Measurements from ENCODE around the gene CDHR3. TPM values are rescaled to one million over a fixed set of nuclear protein-coding genes. Genes with fewer than 3 reads are reported as not detected.

Gene CDHR3
- total and polyA plus RNA-seq, 9 donors: 6.4 to 22.5 (median 8.9) TPM

DNA sequence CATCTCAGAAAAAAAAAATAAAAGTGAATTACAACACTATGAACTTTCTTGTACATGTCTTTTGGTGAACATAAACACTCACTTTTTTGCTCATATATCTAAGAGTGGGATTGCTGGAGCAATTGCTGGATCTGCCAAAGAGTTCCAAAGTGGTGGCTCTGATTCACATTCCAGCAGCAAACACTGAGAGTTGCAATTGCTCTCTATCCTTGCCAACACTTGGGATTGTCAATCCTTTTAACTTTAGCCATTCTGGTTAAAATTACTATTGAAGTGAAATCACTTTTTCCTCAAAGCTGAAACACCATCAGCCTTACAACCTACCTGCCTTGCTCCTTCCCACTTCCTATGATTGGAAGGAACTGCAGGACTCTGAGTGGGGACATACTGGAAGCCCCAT is 70.7 kb downstream of the CDHR3 start:
- H3K27ac ChIP-seq (ENCODE audit: low read length): no peak overlapping the region
- H3K4me3 ChIP-seq (ENCODE audit: low read length): no peak overlapping the region
- H3K36me3 ChIP-seq (ENCODE audit: control insufficient read depth, insufficient read depth, low read length): no peaks in the 10 kb centered on the region
- no peak for DNase-seq
- H3K27me3 ChIP-seq (ENCODE audit: control insufficient read depth, insufficient read depth, low read length): no peaks in the 10 kb centered on the region
- H3K9me3 ChIP-seq (replicated peaks; ENCODE audit: control insufficient read depth, low read depth, low read length): peaks cover 4% of the 10 kb centered on the region
- peaks cover 15% of the 10 kb centered on the region for H3K4me1 ChIP-seq (ENCODE audit: control insufficient read depth, insufficient read depth, low read length)

DNA sequence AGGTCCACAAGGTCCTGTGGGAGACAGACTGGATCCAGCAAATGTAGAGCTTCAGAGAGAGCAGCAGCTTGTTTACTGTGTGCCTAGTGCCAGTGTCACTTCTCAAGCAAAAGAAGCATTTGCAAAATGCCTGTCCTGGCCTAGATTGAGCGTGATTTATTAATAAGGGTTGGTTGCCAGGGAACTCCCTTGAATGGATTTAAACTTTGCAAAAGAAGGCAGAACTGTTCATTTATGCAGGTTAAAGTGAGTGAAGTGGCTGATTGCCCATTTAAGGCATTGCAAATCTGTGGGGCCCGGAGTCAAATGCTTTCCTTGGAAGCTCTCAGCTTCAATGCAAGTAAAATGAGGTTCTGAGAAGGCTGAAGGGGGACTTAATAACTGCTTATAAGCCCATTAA is 71.3 kb downstream of the CDHR3 start:
- H3K4me3 ChIP-seq (ENCODE audit: low read length): no peak overlapping the region
- no peaks in the 10 kb centered on the region for H3K36me3 ChIP-seq (ENCODE audit: control insufficient read depth, insufficient read depth, low read length)
- no peaks in the 10 kb centered on the region for H3K27me3 ChIP-seq (ENCODE audit: control insufficient read depth, insufficient read depth, low read length)
- DNase-seq: no peak
- 96% methylated on average over 2 of the region's 2 CpGs for WGBS (ENCODE audit: insufficient coverage)
- H3K9me3 ChIP-seq (replicated peaks; ENCODE audit: control insufficient read depth, low read depth, low read length): peaks cover 4% of the 10 kb centered on the region
- peaks cover 15% of the 10 kb centered on the region for H3K4me1 ChIP-seq (ENCODE audit: control insufficient read depth, insufficient read depth, low read length)
- no peak overlapping the region for H3K27ac ChIP-seq (ENCODE audit: low read length)

DNA sequence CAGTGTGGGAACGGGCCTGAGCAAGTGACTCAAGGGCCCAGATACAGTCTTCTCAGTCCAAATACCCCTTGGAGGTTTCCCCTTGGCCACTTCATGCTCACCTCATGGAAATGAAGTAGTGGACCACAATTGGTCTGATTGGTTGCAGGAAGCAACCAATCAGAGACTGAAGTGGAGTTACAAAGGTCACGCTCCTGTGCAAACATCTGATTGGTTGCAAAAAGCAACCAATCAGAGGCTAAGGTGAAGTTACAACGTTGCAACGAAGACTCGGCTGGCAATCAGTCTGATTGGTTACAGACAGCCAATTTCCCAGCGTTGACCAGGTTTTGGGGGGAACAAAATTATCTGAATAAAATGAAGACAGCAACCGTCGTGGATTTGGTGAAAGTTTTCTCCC is 72.5 kb downstream of the CDHR3 start:
- Histone ChIP-seq H3K27ac (ENCODE audit: low read length) (no peak overlapping the region), H3K36me3 (ENCODE audit: control insufficient read depth, insufficient read depth, low read length) (no peaks in the 10 kb centered on the region)
- 89% methylated on average over 4 of the region's 8 CpGs for WGBS (ENCODE audit: insufficient coverage)

DNA sequence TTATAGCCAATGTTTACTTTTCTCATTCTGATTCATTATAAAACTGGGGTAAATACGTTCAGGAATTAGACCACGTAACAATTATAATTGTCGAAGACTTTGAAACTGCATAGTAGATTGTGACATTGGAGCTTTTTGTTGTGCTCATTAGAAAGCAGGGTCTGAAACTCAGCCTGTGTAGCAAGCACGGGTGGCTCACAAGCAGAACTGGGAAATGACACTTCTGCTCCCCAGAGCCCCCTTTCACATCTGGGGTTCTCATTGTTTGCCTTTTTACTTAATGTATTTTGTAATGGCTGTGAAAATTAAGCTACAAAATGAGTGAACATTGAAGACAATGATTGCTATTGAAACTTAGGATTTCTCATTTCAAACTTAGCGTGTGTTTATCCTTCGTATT is 72.9 kb downstream of the CDHR3 start:
- H3K4me3 ChIP-seq (ENCODE audit: low read length): no peak overlapping the region
- peaks cover 4% of the 10 kb centered on the region for H3K27me3 ChIP-seq (ENCODE audit: control insufficient read depth, insufficient read depth, low read length)
- no peak overlapping the region for H3K27ac ChIP-seq (ENCODE audit: low read length)
- H3K36me3 ChIP-seq (ENCODE audit: control insufficient read depth, insufficient read depth, low read length): no peaks in the 10 kb centered on the region
- WGBS (ENCODE audit: insufficient coverage): 86% methylated on average over 3 of the region's 6 CpGs
- no peak for DNase-seq
- peaks cover 12% of the 10 kb centered on the region for H3K4me1 ChIP-seq (ENCODE audit: control insufficient read depth, insufficient read depth, low read length)
- peaks cover 4% of the 10 kb centered on the region for H3K9me3 ChIP-seq (replicated peaks; ENCODE audit: control insufficient read depth, low read depth, low read length)

More for the DNA sequence above, 72.5 kb downstream of the CDHR3 start:
- Histone ChIP-seq H3K4me3 (ENCODE audit: low read length) (no peak overlapping the region), H3K4me1 (ENCODE audit: control insufficient read depth, insufficient read depth, low read length) (peaks cover 15% of the 10 kb centered on the region), H3K9me3 (replicated peaks; ENCODE audit: control insufficient read depth, low read depth, low read length) (peaks cover 4% of the 10 kb centered on the region), H3K27me3 (ENCODE audit: control insufficient read depth, insufficient read depth, low read length) (peaks cover 3% of the 10 kb centered on the region)
- no peak for DNase-seq

DNA sequence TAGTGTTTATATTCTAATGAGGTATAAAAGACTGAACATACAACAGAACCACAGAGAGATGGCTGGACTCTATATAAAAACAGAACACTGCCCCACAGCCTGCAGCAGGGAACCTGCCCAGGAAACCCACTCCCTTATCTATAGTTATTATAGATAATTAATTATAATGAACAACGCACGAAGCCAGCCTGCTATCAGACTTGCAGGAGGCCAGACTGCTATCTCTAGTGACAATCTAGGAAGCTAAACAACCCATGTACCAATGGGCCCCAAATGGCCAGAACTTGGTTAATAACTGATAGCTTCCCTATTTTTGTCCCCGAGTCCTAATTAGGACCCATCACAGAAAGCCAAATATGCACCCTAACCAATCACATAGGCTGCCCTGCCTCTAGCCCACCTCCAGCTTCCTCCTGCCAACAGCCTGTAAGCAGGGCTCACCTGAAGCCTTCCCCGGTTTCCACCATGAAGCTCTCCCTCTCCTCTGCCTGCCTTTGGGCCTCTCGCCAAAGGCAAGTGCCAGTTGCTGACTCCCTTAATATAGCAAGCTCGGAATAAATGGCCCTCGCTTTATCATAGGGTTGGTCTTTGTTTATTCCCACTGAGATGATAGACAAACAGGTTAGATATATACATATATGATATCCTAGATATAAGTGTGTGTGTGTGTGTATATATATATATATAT is 74.6 kb downstream of the CDHR3 start:
- no peak for DNase-seq
- H3K36me3 ChIP-seq (ENCODE audit: control insufficient read depth, insufficient read depth, low read length): no peaks in the 10 kb centered on the region
- H3K9me3 ChIP-seq (replicated peaks; ENCODE audit: control insufficient read depth, low read depth, low read length): peaks cover 4% of the 10 kb centered on the region
- H3K27ac ChIP-seq (ENCODE audit: low read length): no peak overlapping the region
- peaks cover 4% of the 10 kb centered on the region for H3K4me1 ChIP-seq (ENCODE audit: control insufficient read depth, insufficient read depth, low read length)
- 72% methylated on average over 2 of the region's 7 CpGs for WGBS (ENCODE audit: insufficient coverage)
- H3K27me3 ChIP-seq (ENCODE audit: control insufficient read depth, insufficient read depth, low read length): peaks cover 4% of the 10 kb centered on the region
- H3K4me3 ChIP-seq (ENCODE audit: low read length): no peak overlapping the region

DNA sequence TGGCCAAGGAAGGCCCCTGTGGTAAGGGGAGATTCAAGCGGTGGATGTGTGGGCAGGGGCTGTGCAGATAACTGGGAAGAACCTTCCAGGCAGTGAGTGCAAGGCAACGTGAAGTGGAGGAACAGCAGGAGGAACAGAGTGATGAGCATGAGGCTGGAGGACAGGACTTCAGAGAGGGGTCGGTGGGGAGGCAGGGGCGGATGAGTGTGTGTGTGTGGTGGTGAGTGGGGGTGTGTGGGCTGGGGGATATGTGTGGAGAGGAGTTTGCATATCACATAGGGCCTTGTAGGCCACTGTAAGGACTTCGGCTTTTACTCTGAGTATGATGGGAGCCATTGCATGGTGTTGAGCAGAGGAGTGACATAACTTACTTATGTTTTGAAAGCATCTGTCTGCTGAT is 75.2 kb downstream of the CDHR3 start:
- DNase-seq: no peak
- H3K27ac ChIP-seq (ENCODE audit: low read length): no peak overlapping the region
- 84% methylated on average over 5 of the region's 5 CpGs for WGBS (ENCODE audit: insufficient coverage)

DNA sequence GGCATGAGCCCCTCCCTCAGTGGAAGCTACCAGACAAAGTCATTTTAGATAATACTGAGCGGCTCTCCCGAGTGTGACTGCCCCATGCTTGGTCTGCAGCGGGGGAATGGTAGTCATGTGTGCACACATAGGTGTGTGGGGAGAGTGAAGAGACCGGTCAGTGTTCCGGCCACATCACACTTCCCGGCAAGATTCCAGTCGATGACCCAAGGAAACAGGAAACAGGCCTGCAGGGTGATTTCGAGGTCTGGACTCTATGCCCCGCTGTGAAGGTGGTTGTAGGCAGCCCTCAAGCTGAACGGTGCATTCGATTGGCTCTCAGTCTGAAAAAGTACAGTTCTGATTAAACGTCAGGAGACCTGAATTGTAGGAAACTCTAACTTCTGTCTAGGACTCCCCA is 75.9 kb downstream of the CDHR3 start:
- H3K27ac ChIP-seq (ENCODE audit: low read length): no peak overlapping the region
- 75% methylated on average over 11 of the region's 12 CpGs for WGBS (ENCODE audit: insufficient coverage)
- H3K36me3 ChIP-seq (ENCODE audit: control insufficient read depth, insufficient read depth, low read length): no peaks in the 10 kb centered on the region
- no peak for DNase-seq
- peaks cover 8% of the 10 kb centered on the region for H3K4me1 ChIP-seq (ENCODE audit: control insufficient read depth, insufficient read depth, low read length)
- H3K4me3 ChIP-seq (ENCODE audit: low read length): no peak overlapping the region
- peaks cover 2% of the 10 kb centered on the region for H3K9me3 ChIP-seq (replicated peaks; ENCODE audit: control insufficient read depth, low read depth, low read length)
- peaks cover 6% of the 10 kb centered on the region for H3K27me3 ChIP-seq (ENCODE audit: control insufficient read depth, insufficient read depth, low read length)

More for the DNA sequence above, 75.2 kb downstream of the CDHR3 start:
- Histone ChIP-seq H3K9me3 (replicated peaks; ENCODE audit: control insufficient read depth, low read depth, low read length) (peaks cover 4% of the 10 kb centered on the region), H3K27me3 (ENCODE audit: control insufficient read depth, insufficient read depth, low read length) (peaks cover 4% of the 10 kb centered on the region), H3K36me3 (ENCODE audit: control insufficient read depth, insufficient read depth, low read length) (no peaks in the 10 kb centered on the region), H3K4me3 (ENCODE audit: low read length) (no peak overlapping the region), H3K4me1 (ENCODE audit: control insufficient read depth, insufficient read depth, low read length) (peaks cover 8% of the 10 kb centered on the region)

DNA sequence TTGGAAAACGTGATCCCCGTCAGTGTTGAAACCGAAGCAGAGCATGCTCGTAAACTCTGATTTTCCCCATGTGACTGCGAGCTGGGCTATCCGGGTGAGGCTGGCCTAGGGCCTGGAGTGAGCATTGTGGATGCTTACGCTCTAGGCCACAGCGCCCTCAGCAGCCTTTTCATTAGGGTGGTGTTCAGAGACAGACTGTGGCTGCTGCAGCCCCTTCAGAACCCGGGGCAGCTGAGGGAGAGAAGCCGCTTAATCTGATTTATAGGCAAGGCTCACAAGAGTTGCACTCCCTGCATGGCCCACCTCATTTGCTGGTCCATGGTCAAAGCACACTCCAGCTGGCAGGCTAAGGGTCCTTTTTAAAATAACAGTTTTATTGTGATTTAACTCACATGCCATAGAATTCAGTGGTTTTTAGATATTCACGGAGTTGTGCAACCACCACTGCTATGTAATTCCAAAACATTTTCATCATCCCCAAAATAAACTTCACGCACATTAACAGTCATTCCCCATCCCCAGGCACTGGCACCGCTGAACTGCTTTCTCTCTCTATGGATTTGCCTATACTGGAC is 76.5 kb downstream of the CDHR3 start:
- WGBS (ENCODE audit: insufficient coverage): 45% methylated on average over 10 of the region's 13 CpGs
- DNase-seq: peak; percentile 46
- Histone ChIP-seq H3K9me3 (replicated peaks; ENCODE audit: control insufficient read depth, low read depth, low read length) (no peaks in the 10 kb centered on the region), H3K27ac (ENCODE audit: low read length) (no peak overlapping the region), H3K36me3 (ENCODE audit: control insufficient read depth, insufficient read depth, low read length) (no peaks in the 10 kb centered on the region), H3K4me1 (ENCODE audit: control insufficient read depth, insufficient read depth, low read length) (peaks cover 8% of the 10 kb centered on the region), H3K4me3 (ENCODE audit: low read length) (no peak overlapping the region), H3K27me3 (ENCODE audit: control insufficient read depth, insufficient read depth, low read length) (peaks cover 11% of the 10 kb centered on the region)

DNA sequence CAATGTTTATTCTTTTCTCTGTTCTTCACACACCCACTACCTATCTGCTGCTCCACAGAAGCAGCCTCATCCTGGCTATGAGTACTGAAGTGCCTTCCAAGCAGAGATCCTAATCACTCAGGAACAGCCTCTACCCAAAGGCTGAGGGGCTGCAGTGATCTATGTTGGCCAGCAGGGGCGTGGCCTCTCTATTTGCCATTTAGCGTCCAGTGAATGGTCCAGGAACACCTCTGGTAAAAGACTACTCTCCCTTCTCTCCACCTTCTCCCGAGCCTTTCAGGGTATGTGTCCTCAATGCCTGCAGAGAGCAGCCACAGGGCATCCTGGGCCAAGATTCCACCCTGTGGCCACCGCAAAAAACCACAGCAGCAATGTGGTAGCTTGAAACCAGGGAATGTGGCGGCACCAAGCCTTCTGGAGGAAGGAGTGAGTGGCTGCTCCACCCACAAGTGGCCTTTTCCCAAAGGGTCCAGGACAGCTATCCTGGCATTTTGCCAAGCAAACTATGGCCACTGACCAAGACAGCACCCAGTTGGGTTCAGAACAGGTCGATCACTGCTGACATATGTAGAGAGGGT is 78.2 kb downstream of the CDHR3 start:
- H3K4me1 ChIP-seq (ENCODE audit: control insufficient read depth, insufficient read depth, low read length): peaks cover 8% of the 10 kb centered on the region
- peaks cover 13% of the 10 kb centered on the region for H3K27me3 ChIP-seq (ENCODE audit: control insufficient read depth, insufficient read depth, low read length)
- WGBS (ENCODE audit: insufficient coverage): 21% methylated on average over 3 of the region's 6 CpGs
- no peaks in the 10 kb centered on the region for H3K36me3 ChIP-seq (ENCODE audit: control insufficient read depth, insufficient read depth, low read length)
- no peaks in the 10 kb centered on the region for H3K9me3 ChIP-seq (replicated peaks; ENCODE audit: control insufficient read depth, low read depth, low read length)
- no peak overlapping the region for H3K4me3 ChIP-seq (ENCODE audit: low read length)
- no peak overlapping the region for H3K27ac ChIP-seq (ENCODE audit: low read length)
- DNase-seq: no peak

DNA sequence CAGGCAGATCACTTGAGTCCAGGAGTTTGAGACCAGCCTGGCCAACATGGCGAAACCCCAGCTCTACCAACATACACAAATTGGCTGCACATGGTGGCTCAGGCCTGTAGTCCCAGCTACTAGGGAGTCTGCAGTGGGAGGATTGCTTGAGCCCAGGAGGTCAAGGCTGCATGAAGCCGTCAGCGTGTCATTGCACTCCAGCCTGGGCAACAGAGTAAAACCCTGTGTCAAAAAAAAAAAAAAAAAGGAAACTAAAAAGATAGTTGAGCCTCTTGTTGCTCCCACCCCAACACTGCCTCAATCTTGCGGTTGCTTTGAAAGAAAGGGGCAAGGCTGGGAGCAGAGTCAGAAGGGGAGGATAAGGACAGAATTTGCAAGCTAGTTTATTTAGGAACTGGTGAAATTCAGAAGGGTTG is 79.1 kb downstream of the CDHR3 start:
- peaks cover 8% of the 10 kb centered on the region for H3K4me1 ChIP-seq (ENCODE audit: control insufficient read depth, insufficient read depth, low read length)
- no peak overlapping the region for H3K4me3 ChIP-seq (ENCODE audit: low read length)
- H3K27ac ChIP-seq (ENCODE audit: low read length): no peak overlapping the region
- peaks cover 16% of the 10 kb centered on the region for H3K27me3 ChIP-seq (ENCODE audit: control insufficient read depth, insufficient read depth, low read length)
- WGBS (ENCODE audit: insufficient coverage): no CpG with 5 or more reads among the region's 4 CpGs
- no peak for DNase-seq
- no peaks in the 10 kb centered on the region for H3K9me3 ChIP-seq (replicated peaks; ENCODE audit: control insufficient read depth, low read depth, low read length)
- H3K36me3 ChIP-seq (ENCODE audit: control insufficient read depth, insufficient read depth, low read length): no peaks in the 10 kb centered on the region

Data from muscle of leg (tissue), 11 donors.